ENCODE data around the gene EDDM13. TPM values are rescaled to one million over a fixed set of nuclear protein-coding genes. Genes with fewer than 3 reads are reported as not detected.

Gene EDDM13
- total and polyA plus RNA-seq, 2 donors from 2014 or later, result 0.54 to 1.6 TPM

- intact Hi-C loops (cut with DNase I), result no loop called here
- no peak overlapping the region for H3K27ac ChIP-seq (ENCODE audit: low read depth in 2 of 2, low read length in 2 of 2)
- no peak for TF ChIP-seq CTCF (IDR thresholded peaks at IDR 0.05; ENCODE audit: borderline replicate concordance, extremely low read depth, insufficient read depth)
- no peaks in the 10 kb centered on the region for H3K27me3 ChIP-seq (ENCODE audit: control insufficient read depth, insufficient read depth, low read length)
- H3K9me3 ChIP-seq (ENCODE audit: control insufficient read depth in 2 of 3, insufficient read depth in 1 of 3, low read length in 3 of 3), result no peaks in the 10 kb centered on the region
- peaks cover 3 to 18% (median 6%) of the 10 kb centered on the region in 3 donors for H3K4me1 ChIP-seq (ENCODE audit: control insufficient read depth in 2 of 3, insufficient read depth in 2 of 3, low read depth in 1 of 3, low read length in 3 of 3)
- FAIRE-seq (no peak), DNase-seq (peak in 1 of 5 donors; percentile 41)
- H3K36me3 ChIP-seq (ENCODE audit: control insufficient read depth in 2 of 3, insufficient read depth in 3 of 3, low read length in 3 of 3), result peaks cover 0 to 6% (median 2%) of the 10 kb centered on the region in 3 donors
- no peak overlapping the region for H3K4me3 ChIP-seq (ENCODE audit: low read length in 3 of 3)
- no peak overlapping the region for H3K9ac ChIP-seq (ENCODE audit: low read length in 3 of 3)
Observed at GRCh38 chr19:56316728-56317127, 44.2 kb downstream of the EDDM13 start.

GRCh38 chr19:56317749-56318148 lies 45.2 kb downstream of the EDDM13 start:
- Histone ChIP-seq H3K4me3 (ENCODE audit: low read length in 3 of 3) (no peak overlapping the region), H3K4me1 (ENCODE audit: control insufficient read depth in 2 of 3, insufficient read depth in 2 of 3, low read depth in 1 of 3, low read length in 3 of 3) (peaks cover 3 to 15% (median 6%) of the 10 kb centered on the region in 3 donors), H3K27me3 (ENCODE audit: control insufficient read depth, insufficient read depth, low read length) (no peaks in the 10 kb centered on the region), H3K27ac (ENCODE audit: low read depth in 2 of 2, low read length in 2 of 2) (no peak overlapping the region), H3K9ac (ENCODE audit: low read length in 3 of 3) (no peak overlapping the region), H3K9me3 (ENCODE audit: control insufficient read depth in 2 of 3, insufficient read depth in 1 of 3, low read length in 3 of 3) (no peaks in the 10 kb centered on the region), H3K36me3 (ENCODE audit: control insufficient read depth in 2 of 3, insufficient read depth in 3 of 3, low read length in 3 of 3) (peaks cover 0 to 2% (median 1%) of the 10 kb centered on the region in 3 donors)
- intact Hi-C loops (cut with DNase I), result no loop called here
- DNase-seq, result no peak
- TF ChIP-seq CTCF (IDR thresholded peaks at IDR 0.05; ENCODE audit: borderline replicate concordance, extremely low read depth, insufficient read depth), result no peak
- no peak for FAIRE-seq

- Histone ChIP-seq H3K4me3 (ENCODE audit: low read length in 3 of 3) (no peak overlapping the region), H3K27me3 (ENCODE audit: control insufficient read depth, insufficient read depth, low read length) (no peaks in the 10 kb centered on the region), H3K4me1 (ENCODE audit: control insufficient read depth in 2 of 3, insufficient read depth in 2 of 3, low read depth in 1 of 3, low read length in 3 of 3) (peaks cover 0 to 7% (median 0%) of the 10 kb centered on the region in 3 donors), H3K9me3 (ENCODE audit: control insufficient read depth in 2 of 3, insufficient read depth in 1 of 3, low read length in 3 of 3) (no peaks in the 10 kb centered on the region), H3K27ac (ENCODE audit: low read depth in 2 of 2, low read length in 2 of 2) (no peak overlapping the region), H3K9ac (ENCODE audit: low read length in 3 of 3) (no peak overlapping the region), H3K36me3 (ENCODE audit: control insufficient read depth in 2 of 3, insufficient read depth in 3 of 3, low read length in 3 of 3) (no peaks in the 10 kb centered on the region)
- DNase-seq (no peak), FAIRE-seq (no peak)
- no peak for TF ChIP-seq CTCF (IDR thresholded peaks at IDR 0.05; ENCODE audit: borderline replicate concordance, extremely low read depth, insufficient read depth)
- intact Hi-C loops (cut with DNase I), result no loop called here
Observed at GRCh38 chr19:56319991-56320390, 47.4 kb downstream of the EDDM13 start.

All from kidney (tissue), 14 donors.